DND-41 (cell line): ENCODE measurements around the gene HDGF.

ENCODE experiments used
- EZH2 ChIP-seq: IDR thresholded peaks from 3 replicates; pipeline ENCODE4 v1.6.1; 2012; ENCODE audit warnings: borderline replicate concordance, low read depth, mild to moderate bottlenecking, moderate library complexity, low read length, inconsistent platforms; ENCODE audit not compliant: severe bottlenecking
- TF ChIP-seq, protein P1 (sequence below): IDR thresholded peaks from 2 replicates; pipeline ENCODE4 v1.5.1; 2012; ENCODE audit warnings: borderline replicate concordance, low read length, moderate library complexity, mild to moderate bottlenecking; ENCODE audit not compliant: poor library complexity, severe bottlenecking; ENCODE audit errors: extremely low read depth

- TF ChIP-seq, protein P1, sequence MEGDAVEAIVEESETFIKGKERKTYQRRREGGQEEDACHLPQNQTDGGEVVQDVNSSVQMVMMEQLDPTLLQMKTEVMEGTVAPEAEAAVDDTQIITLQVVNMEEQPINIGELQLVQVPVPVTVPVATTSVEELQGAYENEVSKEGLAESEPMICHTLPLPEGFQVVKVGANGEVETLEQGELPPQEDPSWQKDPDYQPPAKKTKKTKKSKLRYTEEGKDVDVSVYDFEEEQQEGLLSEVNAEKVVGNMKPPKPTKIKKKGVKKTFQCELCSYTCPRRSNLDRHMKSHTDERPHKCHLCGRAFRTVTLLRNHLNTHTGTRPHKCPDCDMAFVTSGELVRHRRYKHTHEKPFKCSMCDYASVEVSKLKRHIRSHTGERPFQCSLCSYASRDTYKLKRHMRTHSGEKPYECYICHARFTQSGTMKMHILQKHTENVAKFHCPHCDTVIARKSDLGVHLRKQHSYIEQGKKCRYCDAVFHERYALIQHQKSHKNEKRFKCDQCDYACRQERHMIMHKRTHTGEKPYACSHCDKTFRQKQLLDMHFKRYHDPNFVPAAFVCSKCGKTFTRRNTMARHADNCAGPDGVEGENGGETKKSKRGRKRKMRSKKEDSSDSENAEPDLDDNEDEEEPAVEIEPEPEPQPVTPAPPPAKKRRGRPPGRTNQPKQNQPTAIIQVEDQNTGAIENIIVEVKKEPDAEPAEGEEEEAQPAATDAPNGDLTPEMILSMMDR, result no peak
- TF ChIP-seq EZH2, result no peak
Observed at GRCh38 chr1:156727926-156728598, 23.4 kb downstream of the HDGF start, which contains the start of gene METTL25B.
